Right atrium auricular region (tissue), 2 donors: ENCODE data around the gene BCL2L1. TPM values are rescaled to one million over a fixed set of nuclear protein-coding genes. Genes with fewer than 3 reads are reported as not detected.

Experiments
- DNase-seq: peaks from one replicate; pipeline ENCODE4 v3.0.0-alpha.2; 2019; ENCODE audit warnings: low spot score
- H3K27ac ChIP-seq, 2 donors: fragments of 200-600 bp; sonication (generic); 1 replicate in 1 of 2; 2 replicates in 1 of 2; pipeline ENCODE4 v1.5.1; 2016 to 2019
- H3K27me3 ChIP-seq, 2 donors: fragments of 200-600 bp; sonication (generic); one replicate each; pipeline versions ENCODE4 v1.5.1 to v1.6.0; 2017 to 2019
- H3K36me3 ChIP-seq: fragments of 200-600 bp; sonication (generic); one replicate; pipeline ENCODE4 v1.5.1; 2016
- H3K4me1 ChIP-seq, 2 donors: fragments of 200-600 bp; sonication (generic); one replicate each; pipeline versions ENCODE4 v1.5.1 to v1.6.0; 2017 to 2019
- H3K4me3 ChIP-seq, 2 donors: fragments of 200-600 bp; sonication (generic); 1 replicate in 1 of 2; 2 replicates in 1 of 2; pipeline ENCODE4 v1.5.1; 2017 to 2019; ENCODE audit warnings: mild to moderate bottlenecking in 1 of 2, moderate library complexity in 1 of 2
- H3K9me3 ChIP-seq, 2 donors: fragments of 200-600 bp; sonication (generic); one replicate each; pipeline ENCODE4 v1.5.1; 2019
- total RNA-seq, 2 donors: library from RNA; depleted of rRNA; stranded (reverse); fragments of >200 nt; gene quantifications; one replicate each; pipeline ENCODE4 v1.1.0, GENCODE V29; 2016
- TF ChIP-seq, protein P1 (sequence below), 2 donors: fragments of 200-600 bp; sonication (generic); IDR thresholded peaks; one replicate each; pipeline ENCODE4 v1.5.1; 2019; ENCODE audit warnings: antibody characterized with exemption in 2 of 2

BCL2L1 gene
- total RNA-seq, 2 donors from 2014 or later: 84.2 to 93.5 TPM

DNA sequence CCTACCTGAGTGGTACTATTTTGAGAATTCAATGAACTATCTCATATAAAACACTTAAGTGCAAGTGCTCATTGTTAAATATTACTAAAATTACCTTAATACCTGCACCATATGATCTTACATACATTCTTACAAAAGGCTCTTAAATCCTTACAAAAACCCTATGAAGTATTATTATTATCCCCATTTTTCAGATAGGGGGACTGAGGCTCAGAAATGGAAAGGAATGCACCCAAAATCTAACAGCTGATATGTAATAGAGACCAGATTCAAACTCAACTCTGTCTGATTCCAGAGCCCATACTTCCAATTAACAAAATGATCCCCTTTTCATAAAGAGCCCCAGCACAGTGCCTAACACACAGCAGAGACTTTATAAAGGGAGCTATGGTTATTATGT lies 17.5 kb downstream of the BCL2L1 start:
- Histone ChIP-seq H3K9me3 (no peaks in the 10 kb centered on the region), H3K27me3 (no peaks in the 10 kb centered on the region), H3K4me1 (peaks cover 0 to 73% of the 10 kb centered on the region in 2 donors), H3K36me3 (peaks cover 36% of the 10 kb centered on the region), H3K4me3 (no peak overlapping the region), H3K27ac (peak overlapping the region; percentile 65 to 69)
- TF ChIP-seq, protein P1, sequence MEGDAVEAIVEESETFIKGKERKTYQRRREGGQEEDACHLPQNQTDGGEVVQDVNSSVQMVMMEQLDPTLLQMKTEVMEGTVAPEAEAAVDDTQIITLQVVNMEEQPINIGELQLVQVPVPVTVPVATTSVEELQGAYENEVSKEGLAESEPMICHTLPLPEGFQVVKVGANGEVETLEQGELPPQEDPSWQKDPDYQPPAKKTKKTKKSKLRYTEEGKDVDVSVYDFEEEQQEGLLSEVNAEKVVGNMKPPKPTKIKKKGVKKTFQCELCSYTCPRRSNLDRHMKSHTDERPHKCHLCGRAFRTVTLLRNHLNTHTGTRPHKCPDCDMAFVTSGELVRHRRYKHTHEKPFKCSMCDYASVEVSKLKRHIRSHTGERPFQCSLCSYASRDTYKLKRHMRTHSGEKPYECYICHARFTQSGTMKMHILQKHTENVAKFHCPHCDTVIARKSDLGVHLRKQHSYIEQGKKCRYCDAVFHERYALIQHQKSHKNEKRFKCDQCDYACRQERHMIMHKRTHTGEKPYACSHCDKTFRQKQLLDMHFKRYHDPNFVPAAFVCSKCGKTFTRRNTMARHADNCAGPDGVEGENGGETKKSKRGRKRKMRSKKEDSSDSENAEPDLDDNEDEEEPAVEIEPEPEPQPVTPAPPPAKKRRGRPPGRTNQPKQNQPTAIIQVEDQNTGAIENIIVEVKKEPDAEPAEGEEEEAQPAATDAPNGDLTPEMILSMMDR (IDR thresholded peaks at IDR 0.05): no peak
- no peak for DNase-seq

DNA sequence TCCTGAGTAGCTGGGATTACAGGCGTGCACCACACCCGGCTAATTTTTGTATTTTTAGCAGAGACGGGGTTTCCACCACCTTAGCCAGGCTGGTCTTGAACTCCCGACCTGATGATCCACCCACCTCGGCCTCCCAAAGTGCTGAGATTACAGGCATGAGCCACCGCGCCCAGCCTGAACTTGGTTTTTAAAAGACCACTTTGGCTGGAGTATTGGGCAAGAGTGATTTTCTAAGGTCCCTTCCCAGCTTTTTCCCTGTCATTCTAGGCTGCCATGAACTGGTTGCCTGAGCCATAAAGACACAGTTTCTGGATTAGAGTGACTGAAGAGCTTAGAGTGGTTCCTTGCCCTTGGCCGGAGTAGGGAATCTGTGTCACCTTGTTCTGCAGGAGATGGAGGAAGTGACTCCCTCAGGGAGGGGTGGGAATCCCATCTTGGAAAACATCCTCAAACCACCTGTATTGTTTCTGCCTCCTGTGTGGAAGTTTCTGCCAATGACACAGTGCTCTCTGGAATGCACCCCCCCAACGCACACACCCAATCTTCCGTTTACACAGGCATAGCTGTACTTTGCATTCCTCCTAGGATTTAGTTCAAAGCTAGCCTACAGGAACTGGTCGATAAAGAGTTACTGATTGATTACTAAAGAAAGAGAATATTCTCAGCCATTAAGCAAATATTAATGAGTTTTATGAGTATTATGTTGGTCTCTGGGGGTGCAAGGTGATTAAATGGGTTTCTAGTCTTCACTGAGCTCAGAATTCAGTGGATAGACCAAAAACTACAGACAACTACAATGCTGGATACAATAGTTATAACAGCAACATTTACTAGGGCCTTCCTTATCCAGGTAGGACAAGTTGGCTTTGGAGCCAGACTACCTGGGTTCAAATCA lies 18.2 kb downstream of the BCL2L1 start:
- TF ChIP-seq, protein P1 (IDR thresholded peaks at IDR 0.05): no peak
- Histone ChIP-seq H3K9me3 (no peaks in the 10 kb centered on the region), H3K4me1 (peaks cover 0 to 75% of the 10 kb centered on the region in 2 donors), H3K27ac (peak overlapping the region; percentile 65 to 69), H3K27me3 (no peaks in the 10 kb centered on the region), H3K36me3 (peaks cover 31% of the 10 kb centered on the region), H3K4me3 (no peak overlapping the region)
- no peak for DNase-seq

DNA sequence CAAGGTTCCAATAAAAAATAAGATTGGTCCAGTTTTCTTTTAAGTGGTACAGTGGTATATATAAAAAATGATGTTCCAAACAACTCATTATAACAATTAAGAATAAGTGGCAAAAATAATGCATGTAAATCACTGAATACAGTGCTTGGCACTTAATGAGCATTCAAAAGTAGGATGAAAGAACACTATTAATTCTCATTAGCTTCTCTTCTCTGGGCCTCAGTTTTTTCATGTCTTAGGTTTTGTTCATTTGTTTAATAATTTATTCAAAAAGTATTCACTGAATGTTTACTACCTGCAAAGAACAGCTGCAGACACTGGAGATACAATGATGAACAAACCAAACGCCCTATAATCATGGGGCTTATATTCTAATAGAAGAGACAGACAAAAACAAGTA lies 21.1 kb downstream of the BCL2L1 start:
- TF ChIP-seq, protein P1 (IDR thresholded peaks at IDR 0.05): no peak
- Histone ChIP-seq H3K27me3 (no peaks in the 10 kb centered on the region), H3K27ac (peak overlapping the region in 1 of 2 donors; percentile 88), H3K4me3 (no peak overlapping the region), H3K9me3 (no peaks in the 10 kb centered on the region), H3K36me3 (peaks cover 8% of the 10 kb centered on the region), H3K4me1 (peaks cover 0 to 75% of the 10 kb centered on the region in 2 donors)
- no peak for DNase-seq

DNA sequence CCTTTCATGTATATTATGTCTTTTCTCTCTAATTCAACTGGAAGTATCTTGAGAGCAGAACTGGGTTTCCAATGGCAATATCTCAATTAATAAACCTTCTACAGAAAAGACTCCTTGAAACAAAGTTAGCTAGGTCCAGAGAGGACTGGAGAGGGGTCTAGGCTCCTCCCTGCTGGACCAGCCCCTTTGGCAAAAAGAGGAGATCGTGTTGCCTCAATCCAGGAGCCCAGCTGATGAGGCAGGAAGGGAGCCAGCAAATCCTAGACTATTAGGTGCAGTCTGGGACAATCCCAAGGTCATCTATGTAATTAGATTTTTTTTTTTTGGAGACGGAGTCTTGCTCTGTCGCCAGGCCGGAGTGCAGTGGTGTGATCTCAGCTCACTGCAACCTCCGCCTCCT lies 21.9 kb downstream of the BCL2L1 start:
- TF ChIP-seq, protein P1 (IDR thresholded peaks at IDR 0.05): no peak
- H3K27ac ChIP-seq: peak overlapping the region; percentile 73 to 88
- H3K4me1 ChIP-seq: peaks cover 0 to 75% of the 10 kb centered on the region in 2 donors
- H3K27me3 ChIP-seq: no peaks in the 10 kb centered on the region
- H3K4me3 ChIP-seq: no peak overlapping the region
- no peaks in the 10 kb centered on the region for H3K9me3 ChIP-seq
- H3K36me3 ChIP-seq: no peaks in the 10 kb centered on the region
- no peak for DNase-seq

DNA sequence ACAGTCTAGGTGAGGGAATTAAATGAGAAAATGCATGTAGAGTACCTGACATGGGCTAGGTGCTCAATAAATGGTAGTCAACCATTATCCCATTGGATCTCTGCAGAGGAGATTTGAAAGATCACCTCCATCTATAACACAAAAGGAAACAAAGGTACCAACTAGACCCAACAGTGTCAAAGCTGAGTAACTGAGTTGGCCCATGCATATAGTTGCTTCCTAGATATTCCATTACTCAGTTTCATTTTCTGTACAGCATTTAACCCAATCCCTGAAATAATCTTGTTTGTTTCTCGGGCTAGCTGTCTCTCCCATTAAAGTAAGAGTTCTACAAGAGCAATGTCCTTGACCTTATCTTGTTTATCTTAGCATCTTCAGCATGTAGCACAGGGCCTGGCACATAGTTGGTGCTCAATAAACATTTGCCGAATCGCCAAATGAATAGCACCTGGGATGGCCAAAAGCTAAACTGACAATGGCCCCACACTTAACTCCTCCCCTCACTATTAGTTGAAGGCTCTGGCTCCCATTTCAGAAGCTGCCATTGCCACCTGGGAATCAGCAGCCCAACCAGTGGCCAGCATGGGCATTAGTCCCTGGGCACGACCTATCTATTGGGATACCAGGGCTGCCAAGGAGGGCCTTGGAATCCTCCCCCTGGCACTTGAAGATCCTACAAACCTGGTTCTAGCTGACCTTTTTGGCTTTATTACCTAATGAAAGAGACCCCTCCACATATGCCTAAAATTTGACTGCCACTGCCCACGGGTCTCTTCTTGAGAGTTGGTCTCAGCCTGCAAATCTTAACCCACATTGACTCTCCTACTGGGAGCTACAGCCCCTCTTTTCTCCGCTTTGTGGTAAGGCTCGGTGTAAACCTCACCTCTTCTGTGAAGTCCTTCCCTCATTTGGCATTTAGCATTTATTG lies 22.6 kb downstream of the BCL2L1 start:
- H3K36me3 ChIP-seq: no peaks in the 10 kb centered on the region
- H3K27ac ChIP-seq: peak overlapping the region; percentile 73 to 88
- no peaks in the 10 kb centered on the region for H3K27me3 ChIP-seq
- DNase-seq: no peak
- TF ChIP-seq, protein P1 (IDR thresholded peaks at IDR 0.05): no peak
- H3K4me1 ChIP-seq: peaks cover 0 to 75% of the 10 kb centered on the region in 2 donors
- no peak overlapping the region for H3K4me3 ChIP-seq
- no peaks in the 10 kb centered on the region for H3K9me3 ChIP-seq
